GM19238 (cell line): ENCODE measurements around the gene RAB11B.
"Not testable (repeated sequence)": the region's sequence is repeated elsewhere in the genome, so short reads cannot be mapped to it uniquely, and the experiment has no call there.

Experiments used
- DNase-seq: peaks from one replicate; pipeline ENCODE4 v3.0.0; 2011; ENCODE audit warnings: low spot score; ENCODE audit not compliant: insufficient read length

The RAB11B gene

DNA sequence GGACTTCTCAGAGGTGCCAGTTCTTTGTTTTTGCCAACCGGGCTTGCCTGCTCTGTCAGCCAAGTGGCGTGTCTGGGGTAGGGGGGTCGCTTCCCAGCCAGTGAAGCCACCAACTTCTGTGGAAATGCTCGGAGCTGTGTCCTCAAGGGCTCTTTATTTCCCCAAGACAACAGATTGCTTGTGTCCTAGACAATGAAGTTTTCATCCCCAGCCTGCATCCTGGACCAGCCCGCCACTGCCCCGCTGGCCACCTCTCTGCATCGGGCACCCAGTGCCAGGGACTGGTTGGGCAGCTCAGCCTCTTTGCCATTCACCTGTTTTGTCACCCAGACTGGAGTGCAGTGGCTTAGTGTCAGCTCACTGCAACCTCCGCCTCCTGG lies 3.7 kb downstream of the RAB11B start:
- no peak for DNase-seq

DNA sequence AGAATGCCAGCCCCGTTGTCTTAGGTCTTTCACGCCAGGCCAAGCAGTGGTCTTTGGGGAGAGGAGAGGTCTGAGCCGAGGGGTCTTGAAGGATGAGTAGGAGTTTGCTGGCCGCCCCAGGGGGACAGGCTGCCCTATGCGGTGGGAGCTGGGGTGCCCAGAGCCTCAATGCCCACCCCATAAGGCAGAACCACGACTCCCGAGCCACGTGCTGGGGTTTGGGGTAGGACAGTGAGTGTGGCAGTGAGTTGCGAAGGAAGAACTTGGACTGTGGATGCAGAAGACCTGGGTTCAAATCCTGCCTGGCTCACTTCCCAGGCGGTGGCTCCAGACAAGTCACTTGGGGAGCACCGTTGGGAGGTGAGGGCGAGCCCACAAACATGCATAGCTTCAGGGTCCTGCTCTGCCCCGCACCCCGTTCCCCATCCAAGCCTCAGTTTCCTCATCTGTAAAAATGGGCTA lies 5.5 kb downstream of the RAB11B start:
- DNase-seq, result no peak

DNA sequence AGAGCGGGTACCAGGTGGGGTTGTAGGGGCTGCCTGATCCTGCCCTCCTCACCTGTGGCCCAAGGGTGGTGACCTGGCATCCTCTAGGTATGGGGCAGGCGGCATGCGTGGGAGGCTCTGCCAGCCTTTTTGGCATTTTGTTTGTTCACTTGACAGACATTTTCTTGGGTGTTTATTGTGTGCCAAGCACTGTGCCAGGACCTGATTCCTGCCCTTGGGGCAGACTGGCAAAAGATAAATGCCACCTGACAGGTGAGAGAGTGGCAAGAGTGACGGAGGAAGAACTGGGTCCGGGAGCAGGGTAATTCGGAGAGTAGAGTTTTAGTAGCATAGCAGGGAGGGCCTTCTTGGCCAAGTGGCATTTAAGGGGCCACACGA lies 6.0 kb downstream of the RAB11B start:
- no peak for DNase-seq

DNA sequence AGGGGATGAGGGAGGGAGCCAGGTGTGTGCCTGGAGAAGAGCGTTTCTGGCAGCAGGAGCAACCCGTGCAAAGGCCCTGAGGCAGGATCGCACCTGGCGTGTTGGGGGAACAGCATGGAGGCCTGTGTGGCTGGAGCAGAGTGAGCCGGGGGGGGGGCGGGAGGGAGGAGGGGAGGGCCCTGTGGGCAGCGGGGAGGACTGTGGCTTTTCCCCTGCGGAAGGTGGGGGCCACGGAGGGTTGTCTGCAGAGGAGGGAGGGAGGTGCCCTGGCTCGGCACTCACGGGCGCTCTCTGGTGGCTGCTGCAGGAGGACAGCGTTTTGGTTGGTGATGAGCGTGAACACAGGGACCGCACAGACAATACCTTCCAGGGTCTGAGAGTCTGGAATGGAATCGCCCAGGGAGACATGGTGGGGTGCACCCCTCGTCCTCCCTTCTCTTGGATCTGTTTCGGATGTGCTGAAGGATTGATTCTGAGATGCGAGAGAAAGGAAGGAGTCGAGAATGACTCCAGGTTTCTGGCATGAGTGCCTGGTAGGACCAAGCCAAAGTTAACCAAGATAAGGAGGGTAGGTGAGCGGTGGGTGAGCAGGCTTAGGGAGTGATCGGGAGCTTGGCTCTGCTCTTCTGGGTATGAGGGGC lies 6.5 kb downstream of the RAB11B start:
- DNase-seq, result peak; percentile 54

DNA sequence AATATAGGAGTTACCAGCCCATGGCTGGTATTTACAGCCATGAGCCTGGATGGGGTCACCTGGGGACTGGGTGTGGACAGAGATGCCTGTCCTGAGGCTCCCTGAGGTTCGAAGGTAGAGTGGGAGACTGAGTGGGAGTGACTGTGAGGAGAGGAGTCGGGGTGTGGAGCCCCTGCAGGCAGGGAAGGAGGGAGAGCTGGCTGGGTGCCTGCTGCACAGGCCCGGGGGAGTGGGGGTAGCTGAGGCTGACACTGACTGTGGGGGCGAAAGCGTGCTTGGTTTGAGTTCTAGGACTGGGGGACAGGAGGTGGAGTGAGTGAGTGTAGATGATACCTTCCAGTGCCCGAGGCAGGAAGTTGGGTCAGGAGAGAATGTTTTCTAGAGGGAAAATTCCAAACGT lies 7.1 kb downstream of the RAB11B start:
- DNase-seq, result no peak

DNA sequence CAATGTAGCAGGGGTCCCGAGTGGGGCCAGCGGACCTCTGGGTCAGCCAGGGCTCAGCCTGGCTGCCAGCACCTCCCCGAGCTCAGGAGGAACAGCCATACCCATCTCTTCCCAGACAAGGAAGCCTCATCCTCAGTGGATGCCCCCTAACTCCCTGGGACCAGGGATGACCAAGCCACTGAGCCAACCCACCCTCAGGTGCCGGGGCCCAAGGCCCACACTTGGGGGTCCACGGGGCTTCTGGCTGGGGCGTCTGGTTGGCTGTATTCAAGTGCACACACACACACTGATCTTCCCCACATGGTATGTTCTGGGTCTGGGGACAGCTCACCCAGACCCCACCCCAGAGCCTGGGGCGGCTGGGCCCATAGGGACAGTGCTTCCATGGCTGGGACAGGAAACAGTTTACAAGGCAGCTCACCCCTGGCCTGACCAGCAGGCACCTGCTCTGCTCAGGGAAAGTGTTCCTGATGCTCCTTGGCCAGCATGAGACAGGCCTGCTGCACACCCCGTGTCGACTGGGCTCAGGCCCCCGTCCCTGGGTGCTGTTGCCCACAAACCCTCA lies 7.7 kb downstream of the RAB11B start:
- no peak for DNase-seq

DNA sequence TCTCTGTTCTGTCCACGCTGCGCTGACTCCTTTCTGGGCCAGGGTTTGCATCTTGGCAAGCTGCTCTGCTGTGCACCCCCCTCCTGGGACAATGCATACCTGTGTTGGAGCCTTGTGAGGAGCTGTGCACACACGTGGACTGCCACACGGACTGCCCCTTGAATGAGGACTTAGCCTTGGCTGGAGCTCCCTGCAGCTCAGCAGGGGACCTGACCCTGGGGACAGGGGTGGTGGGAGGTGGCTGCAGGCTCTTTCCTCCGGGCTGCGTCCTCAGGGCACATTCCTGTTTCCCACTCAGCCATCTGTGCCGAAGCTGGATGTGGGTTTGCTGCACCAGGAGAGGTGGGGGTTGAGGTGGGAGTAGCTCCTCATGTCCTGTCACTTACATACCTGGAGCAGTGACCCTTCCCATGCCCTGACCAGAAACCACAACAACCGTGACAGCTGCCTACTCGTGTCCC lies 8.2 kb downstream of the RAB11B start:
- DNase-seq, result no peak

DNA sequence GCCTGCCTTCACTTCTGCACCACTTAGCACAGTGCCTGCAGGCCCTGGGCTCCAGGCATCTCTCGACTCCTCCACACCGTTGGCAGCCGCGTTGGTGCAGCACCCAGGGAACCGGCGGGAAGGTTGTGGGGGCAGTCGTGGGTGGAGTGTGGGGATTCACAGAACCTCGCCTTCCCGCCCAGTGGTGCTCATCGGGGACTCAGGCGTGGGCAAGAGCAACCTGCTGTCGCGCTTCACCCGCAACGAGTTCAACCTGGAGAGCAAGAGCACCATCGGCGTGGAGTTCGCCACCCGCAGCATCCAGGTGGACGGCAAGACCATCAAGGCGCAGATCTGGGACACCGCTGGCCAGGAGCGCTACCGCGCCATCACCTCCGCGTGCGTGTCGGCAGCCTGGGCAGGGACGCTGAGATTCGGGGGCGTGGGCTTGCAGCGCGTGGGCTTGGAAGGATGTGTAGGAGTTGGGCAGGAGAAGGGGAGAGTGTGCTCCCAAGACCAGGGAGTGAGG lies 9.6 kb downstream of the RAB11B start:
- no peak for DNase-seq

DNA sequence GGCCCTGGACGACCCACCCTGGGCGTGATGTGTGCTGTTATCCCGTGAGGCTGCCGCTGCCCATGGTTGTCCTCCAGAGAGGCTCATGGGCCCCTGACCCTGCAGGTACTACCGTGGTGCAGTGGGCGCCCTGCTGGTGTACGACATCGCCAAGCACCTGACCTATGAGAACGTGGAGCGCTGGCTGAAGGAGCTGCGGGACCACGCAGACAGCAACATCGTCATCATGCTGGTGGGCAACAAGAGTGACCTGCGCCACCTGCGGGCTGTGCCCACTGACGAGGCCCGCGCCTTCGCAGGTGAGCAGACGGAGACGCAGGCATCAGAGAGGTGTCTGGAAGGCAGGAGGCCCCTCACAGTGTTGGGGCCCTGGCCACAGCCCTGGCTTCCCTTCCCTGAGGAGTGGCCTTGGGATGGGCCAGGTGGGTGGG lies 11.8 kb downstream of the RAB11B start:
- no peak for DNase-seq

DNA sequence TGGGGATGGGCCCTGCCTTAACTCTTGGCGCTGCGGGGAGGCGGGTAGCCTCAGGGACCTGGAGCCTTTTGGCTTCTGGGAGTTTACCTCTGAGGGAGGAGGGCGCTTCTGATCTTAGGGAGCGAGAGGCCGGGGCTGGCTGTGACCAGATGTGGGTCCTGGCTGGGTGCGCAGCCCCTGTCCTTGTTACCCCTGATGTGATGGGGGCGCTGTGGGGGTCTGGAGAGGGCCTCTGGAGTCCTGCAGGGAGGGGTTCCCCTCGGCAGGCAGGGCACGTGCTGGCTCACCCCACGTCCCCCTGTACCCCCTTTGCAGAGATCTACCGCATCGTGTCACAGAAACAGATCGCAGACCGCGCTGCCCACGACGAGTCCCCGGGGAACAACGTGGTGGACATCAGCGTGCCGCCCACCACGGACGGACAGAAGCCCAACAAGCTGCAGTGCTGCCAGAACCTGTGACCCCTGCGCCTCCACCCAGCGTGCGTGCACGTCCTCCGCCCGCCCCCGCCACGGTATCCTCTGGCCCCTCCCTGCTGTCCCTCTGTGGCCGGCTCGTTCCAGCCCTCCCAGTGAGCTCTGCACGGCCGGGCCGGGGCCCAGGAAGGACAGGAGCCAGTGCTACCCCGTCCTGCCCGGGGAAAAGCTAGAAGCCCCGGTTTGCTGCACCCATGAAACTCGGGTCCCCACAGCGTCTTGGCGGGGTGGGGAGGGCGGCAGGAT lies 13.1 kb downstream of the RAB11B start:
- DNase-seq, result no peak

DNA sequence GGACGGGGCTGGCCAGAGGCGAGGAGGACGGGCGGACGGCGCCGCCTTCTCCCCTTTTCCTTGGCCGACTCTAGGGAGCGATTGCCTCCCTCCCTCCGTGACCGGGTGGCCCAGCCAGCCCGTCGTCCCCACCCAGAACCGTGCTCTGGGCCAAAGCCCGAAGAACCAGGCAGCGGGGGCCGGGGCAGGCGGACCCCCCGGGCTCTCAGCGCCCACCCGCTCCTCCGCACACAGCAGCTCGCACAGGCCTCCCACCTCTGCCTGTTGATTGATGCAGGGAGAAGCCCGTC lies 13.6 kb downstream of the RAB11B start:
- DNase-seq, result no peak

DNA sequence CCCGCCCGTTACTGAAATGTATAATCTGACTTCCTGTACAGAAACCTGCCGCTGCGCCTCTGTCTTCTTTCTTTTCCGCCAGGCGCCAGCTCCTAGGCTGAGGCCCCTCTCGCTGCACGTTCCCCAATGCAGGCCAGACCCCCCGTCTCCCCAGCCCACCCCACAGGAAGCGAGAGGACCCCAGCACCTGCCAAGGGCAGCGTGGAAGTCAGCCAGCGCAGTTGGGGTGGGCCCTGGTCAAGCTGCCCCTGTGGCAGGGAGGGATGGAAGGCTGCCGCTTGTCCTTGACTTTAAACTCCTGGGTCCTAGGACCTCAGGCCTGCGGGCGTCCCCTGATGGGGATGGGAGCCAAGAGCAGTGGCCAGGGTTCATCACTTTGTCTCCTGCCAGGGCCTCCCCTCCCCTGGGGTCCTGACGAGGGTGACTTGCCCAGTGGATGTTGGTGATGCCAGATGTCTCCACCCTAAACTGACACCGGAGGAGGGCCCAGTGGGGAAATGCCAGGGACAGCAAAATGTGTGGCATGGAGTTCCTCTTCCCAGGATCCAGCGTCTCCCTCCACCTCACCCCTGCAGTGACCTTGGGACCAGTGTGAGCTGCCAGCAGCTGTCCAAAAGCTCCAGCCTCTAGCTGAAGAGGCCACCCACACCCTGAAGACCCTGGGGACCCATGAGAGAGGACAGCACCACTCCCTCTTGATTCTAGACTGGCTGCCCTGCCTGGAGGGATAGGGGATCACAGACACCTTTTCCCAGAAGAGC lies 14.4 kb downstream of the RAB11B start:
- no peak for DNase-seq

DNA sequence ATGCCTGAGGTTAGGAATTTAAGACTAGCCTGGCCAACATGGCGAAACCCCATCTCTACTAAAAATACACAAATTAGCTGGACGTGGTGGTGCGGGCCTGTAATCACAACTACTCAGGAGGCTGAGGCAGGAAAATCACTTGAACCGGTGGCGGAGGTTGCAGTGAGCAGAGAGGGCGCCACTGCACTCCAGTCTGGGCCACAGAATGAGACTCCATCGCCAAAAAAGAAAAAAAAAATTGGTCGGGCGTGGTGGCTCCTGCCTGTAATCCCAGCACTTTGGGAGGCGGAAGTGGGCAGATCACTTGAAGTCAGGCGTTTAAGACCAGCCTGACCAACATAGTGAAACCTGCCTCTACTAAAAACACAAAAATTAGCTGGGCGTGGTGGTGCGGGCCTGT lies 20.6 kb downstream of the RAB11B start:
- DNase-seq, result not testable (repeated sequence)

DNA sequence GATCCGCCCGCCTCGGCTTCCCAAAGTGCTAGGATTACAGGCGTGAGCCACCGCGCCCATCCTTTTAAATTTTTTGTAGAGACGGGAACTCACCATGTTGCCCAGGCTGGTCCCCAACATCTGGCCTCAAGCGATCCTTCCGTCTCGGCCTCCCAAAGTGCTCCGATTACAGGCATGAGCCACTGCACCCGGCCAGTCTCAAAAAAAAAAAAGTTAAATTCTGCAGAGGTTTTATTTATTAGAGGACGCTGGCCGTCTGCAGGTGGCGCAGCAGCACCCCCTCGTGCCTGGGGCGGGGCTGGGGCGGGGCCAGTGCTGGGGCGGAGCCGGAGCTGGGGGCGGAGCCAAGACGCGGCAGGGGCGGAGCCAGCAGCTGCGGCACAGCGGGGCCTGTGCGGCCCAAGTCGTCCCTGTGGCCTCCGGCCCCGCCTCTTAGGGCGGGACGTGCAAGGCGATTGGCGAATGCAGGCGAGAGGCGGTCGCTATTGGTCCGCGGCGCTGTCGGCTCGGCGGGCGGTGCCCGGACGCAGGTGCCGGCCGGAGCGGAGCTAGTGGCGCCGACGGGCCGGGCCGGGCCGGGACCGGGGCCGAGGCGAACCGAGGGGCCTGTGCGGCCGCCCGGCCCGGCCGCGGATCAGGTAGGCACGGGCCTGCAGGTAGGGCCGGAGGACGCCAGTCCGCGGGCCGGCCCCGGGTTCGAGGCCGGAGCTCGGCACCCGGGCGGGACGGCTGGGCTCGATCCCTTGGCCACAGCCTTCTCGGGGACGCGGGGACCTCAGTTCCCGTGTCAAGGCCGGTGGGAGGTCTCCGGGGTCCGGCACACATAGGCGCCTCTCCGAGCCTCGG lies 22.8 kb downstream of the RAB11B start, which contains the start of gene MARCHF2:
Gene MARCHF2, plus strand, starts transcription at position 523 of the 846 bp plus-strand sequence. CDS start 8,536 bp downstream, outside the sequence.
- peak; percentile 99 for DNase-seq

DNA sequence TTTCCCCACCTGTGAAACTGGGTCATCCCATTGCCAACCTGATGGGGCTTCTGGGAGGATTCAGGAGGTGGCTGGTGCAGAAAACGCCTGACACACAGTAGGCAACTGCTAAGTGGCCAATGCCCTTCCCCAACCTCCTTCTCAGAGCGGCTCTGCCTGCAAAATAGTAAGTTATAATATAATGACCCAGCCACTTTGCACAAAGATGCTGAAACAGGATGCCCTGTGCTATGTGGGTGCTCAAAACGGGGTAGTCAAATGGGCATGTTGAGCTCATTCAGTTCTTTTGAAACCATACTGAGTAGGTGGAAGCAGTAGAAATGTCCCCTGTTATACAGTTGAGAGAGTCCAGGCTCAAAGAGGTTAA lies 23.5 kb downstream of the RAB11B start:
- no peak for DNase-seq

DNA sequence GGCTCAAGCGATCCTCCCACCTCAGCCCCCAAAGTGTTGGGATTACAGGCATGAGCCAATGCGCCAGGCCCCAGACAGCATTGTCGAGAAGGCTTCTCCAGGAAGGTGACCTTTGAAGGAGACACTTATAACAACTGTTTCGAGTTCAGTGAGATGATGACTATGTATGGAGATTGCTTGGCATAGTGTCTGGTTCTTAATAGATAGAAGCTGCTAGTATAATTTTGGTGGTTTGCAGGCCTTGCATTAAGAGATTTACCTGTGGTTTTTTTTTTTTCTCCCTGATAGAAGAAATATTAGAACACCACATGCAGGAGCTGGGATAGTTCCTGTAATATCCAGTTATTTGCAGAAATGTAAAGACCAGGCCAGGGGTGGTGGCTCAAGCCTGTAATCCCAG lies 26.6 kb downstream of the RAB11B start:
- DNase-seq, result no peak

DNA sequence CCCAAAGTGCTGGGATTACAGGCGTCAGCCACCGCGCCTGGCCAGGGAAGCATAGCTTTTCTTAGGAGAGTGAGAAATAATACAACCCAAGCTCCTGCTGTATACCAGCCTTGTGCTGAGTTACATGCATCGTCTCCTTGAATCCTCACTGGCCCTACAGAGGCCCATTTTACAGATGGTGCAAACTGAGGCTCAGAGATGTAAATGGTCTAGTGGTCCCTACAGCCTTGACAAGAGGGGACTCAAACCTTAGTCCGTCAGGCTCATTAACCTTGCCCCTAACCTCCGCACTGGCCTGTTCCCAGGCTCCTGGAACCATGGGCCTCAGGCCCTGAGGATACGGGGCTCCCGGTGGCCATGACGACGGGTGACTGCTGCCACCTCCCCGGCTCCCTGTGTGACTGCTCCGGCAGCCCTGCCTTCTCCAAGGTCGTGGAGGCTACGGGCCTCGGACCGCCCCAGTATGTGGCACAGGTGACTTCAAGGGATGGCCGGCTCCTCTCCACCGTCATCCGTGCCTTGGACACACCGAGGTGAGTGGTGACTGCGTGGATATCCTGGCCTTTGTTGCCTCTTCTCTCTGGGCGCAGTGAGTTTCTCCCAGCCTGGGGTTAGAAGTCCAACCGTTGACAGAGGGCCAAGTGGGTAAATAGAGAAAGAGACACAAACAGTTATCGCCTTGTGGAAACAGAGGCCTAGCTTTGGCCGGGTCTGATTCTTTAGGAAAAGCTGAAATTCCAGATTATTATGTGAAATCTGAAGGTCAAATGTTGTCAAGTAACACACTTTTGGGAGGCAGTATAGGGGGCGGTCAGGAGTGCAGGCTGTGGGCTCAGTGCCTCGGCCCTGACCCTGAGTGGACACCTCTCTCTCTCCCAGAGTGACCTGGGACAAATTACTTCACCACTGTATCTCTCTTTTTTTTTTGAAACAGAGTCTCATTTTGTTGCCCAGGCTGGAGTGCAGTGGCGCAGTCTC lies 31.6 kb downstream of the RAB11B start:
- no peak for DNase-seq

DNA sequence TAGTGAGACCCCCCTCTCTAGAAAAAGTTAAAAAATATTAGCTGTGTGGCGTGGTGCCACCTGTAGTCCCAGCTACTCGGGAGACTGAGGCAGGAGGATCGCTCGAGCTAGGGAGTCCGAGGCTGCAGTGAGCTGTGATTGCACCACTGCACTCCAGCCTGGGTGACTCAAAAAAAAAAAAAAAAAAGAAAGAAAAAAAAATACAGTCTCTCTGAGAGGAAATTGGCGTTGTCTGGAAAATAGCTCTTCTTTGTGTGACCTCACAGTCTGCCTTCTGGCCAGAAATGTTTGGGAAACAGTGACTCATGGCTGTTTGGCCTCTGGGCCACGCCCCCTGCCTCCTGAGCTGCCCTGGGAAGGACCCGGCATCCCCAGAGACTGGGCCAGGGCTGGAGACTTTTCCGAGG lies 33.7 kb downstream of the RAB11B start:
- no peak for DNase-seq

DNA sequence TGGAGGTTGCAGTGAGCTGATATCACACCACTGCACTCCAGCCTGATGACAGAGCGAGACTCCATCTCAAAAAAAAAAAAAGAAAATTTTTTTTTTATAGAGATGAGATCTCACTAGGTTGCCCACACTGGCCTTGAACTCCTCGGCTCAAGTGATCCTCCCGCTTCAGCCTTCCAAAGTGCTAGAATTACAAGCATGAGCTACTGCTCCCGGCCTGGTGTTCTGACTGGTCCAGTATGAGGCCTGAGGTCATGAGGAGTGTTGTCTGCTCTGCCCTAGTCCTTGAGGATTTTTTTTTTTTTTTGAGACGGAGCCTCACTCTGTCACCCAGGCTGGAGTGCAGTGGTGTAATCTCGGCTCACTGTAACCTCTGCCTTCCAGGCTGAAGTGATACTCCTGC lies 35.2 kb downstream of the RAB11B start:
- not testable (repeated sequence) for DNase-seq

DNA sequence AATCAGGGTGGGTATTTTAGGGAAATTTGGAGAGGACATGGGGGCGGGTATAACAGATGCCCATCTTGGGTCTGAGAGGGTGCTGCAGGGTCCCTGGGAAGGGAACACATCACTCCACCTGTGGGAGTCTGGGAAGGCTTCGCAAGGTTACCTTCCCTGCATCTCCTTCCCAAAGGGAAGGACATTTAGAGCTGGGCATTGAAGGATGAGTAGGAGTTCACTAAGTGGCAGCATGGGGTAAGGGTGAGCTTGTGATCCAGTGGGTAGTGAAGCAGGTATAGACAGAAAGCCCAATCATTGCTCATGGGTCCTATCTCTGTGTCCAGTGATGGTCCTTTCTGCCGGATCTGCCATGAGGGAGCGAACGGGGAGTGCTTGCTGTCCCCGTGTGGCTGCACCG lies 36.1 kb downstream of the RAB11B start:
- no peak for DNase-seq
